Upper lobe of left lung (tissue), 4 donors: ENCODE results near the gene DENND5B.

Experiments
- EP300 ChIP-seq, 4 donors: sonication (generic); formaldehyde crosslinking; IDR thresholded peaks; one replicate each; pipeline ENCODE4 v1.5.1; 2017; ENCODE audit warnings: antibody characterized with exemption in 4 of 4, control low read depth in 2 of 4
- TF ChIP-seq, protein P1 (sequence below), 6 experiments: fragments of 450-650 bp in 4 of 6; fragments of 200-600 bp in 2 of 6; sonication (generic) in 2 of 6; IDR thresholded peaks; one replicate each; pipeline ENCODE4 v1.5.1; 2016 to 2019; ENCODE audit warnings: antibody characterized with exemption in 6 of 6

DNA sequence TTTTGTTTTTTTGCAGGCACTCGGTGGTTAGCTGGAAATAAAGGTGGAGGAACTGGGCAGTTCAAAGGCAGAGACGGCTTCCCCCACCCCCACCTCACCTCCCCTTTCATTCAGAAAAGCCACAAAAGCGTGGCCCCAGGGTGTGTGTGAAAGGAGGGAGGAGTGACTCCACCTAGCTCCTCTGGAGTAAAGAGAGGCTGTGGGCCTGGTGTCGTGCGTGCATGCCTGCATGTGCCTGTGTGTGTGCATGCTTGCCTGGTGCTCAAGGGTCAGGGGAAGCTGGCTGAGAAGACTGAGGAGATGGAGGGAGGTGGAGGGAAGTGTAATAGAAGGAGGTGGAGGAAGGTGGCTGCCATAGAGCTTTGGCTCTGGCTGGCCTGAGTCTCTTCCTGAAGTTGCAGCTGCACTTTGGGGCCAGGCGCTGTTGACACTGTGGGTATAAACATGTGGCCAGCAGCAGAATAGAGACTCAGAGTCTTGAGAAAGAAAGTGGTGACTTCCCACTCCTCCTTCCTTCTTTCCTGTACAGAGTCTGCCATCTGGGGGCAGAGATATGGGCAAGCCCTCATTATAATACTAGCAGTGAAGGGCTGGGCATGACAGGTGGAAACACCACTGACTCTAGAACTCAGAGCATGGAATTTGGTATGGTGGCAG, 228.0 kb downstream of the DENND5B start:
- TF ChIP-seq, protein P1, sequence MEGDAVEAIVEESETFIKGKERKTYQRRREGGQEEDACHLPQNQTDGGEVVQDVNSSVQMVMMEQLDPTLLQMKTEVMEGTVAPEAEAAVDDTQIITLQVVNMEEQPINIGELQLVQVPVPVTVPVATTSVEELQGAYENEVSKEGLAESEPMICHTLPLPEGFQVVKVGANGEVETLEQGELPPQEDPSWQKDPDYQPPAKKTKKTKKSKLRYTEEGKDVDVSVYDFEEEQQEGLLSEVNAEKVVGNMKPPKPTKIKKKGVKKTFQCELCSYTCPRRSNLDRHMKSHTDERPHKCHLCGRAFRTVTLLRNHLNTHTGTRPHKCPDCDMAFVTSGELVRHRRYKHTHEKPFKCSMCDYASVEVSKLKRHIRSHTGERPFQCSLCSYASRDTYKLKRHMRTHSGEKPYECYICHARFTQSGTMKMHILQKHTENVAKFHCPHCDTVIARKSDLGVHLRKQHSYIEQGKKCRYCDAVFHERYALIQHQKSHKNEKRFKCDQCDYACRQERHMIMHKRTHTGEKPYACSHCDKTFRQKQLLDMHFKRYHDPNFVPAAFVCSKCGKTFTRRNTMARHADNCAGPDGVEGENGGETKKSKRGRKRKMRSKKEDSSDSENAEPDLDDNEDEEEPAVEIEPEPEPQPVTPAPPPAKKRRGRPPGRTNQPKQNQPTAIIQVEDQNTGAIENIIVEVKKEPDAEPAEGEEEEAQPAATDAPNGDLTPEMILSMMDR (IDR thresholded peaks at IDR 0.05) = peak in 1 of 6 experiments; percentile 13
- no peak for TF ChIP-seq EP300 (IDR thresholded peaks at IDR 0.05)
